Chondrocyte (in vitro differentiated cells): Measurements from ENCODE around the gene CHMP2A. TPM values are rescaled to one million over a fixed set of nuclear protein-coding genes. Genes with fewer than 3 reads are reported as not detected.

ENCODE experiments used
- DNase-seq: peaks from one replicate; pipeline ENCODE4 v3.0.0; 2021; ENCODE audit warnings: mixed read lengths, low spot score
- H3K27ac Mint-ChIP-seq: one replicate; pipeline ENCODE4 v1.8.0; 2021; ENCODE audit warnings: mild to moderate bottlenecking, moderate library complexity, mixed read lengths; ENCODE audit not compliant: unreplicated experiment
- H3K27me3 Mint-ChIP-seq: 2 replicates; pipeline ENCODE4 v1.8.0; 2021; ENCODE audit warnings: low read depth, mixed read lengths
- H3K36me3 Mint-ChIP-seq: 2 replicates; pipeline ENCODE4 v1.8.0; 2021; ENCODE audit warnings: low read depth, mixed read lengths
- H3K4me1 Mint-ChIP-seq: 2 replicates; pipeline ENCODE4 v1.8.0; 2021; ENCODE audit warnings: low read depth, mild to moderate bottlenecking, mixed read lengths
- H3K4me3 Mint-ChIP-seq: one replicate; pipeline ENCODE4 v1.8.0; 2021; ENCODE audit warnings: mild to moderate bottlenecking, moderate library complexity, mixed read lengths; ENCODE audit not compliant: unreplicated experiment
- H3K9me3 Mint-ChIP-seq: 2 replicates; pipeline ENCODE4 v1.8.0; 2021; ENCODE audit warnings: low read depth, mixed read lengths
- total RNA-seq: library from RNA; stranded (reverse); gene quantifications from 3 replicates; pipeline ENCODE4 v1.2.1, GENCODE V29; 2021
- TF ChIP-seq, protein P1 (sequence below): fragments of 200-600 bp; sonication (generic); IDR thresholded peaks from 2 replicates; pipeline ENCODE4 v1.5.0; 2021; ENCODE audit warnings: antibody characterized with exemption, mild to moderate bottlenecking, moderate library complexity

The CHMP2A gene
- total RNA-seq, 1 donor from 2014 or later: 85.1 TPM

DNA sequence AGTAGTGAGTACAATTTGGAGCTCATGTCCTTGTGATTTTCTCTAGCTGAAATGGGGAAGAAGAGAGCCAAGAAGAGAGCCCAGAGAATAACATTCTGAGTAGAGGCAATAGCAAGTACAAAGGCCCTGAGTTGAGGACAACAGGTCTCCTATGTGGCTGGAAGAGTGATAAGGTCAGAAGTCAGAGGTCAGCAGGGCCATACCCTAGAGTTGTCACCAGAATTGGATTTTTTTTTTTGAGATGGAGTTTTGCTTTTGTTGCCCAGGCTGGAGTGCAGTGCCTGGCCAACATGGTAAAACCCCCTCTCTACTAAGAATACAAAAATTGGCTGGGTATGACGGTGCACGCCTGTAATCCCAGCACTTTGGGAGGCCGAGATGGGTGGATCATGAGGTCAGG lies 19.0 kb downstream of the CHMP2A start:
- DNase-seq: no peak
- no peaks in the 10 kb centered on the region for H3K36me3 Mint-ChIP-seq
- no peak overlapping the region for H3K4me3 Mint-ChIP-seq
- H3K4me1 Mint-ChIP-seq: peaks cover 3% of the 10 kb centered on the region
- no peaks in the 10 kb centered on the region for H3K9me3 Mint-ChIP-seq
- TF ChIP-seq, protein P1, sequence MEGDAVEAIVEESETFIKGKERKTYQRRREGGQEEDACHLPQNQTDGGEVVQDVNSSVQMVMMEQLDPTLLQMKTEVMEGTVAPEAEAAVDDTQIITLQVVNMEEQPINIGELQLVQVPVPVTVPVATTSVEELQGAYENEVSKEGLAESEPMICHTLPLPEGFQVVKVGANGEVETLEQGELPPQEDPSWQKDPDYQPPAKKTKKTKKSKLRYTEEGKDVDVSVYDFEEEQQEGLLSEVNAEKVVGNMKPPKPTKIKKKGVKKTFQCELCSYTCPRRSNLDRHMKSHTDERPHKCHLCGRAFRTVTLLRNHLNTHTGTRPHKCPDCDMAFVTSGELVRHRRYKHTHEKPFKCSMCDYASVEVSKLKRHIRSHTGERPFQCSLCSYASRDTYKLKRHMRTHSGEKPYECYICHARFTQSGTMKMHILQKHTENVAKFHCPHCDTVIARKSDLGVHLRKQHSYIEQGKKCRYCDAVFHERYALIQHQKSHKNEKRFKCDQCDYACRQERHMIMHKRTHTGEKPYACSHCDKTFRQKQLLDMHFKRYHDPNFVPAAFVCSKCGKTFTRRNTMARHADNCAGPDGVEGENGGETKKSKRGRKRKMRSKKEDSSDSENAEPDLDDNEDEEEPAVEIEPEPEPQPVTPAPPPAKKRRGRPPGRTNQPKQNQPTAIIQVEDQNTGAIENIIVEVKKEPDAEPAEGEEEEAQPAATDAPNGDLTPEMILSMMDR: no peak
- peaks cover 19% of the 10 kb centered on the region for H3K27me3 Mint-ChIP-seq
- H3K27ac Mint-ChIP-seq: no peak overlapping the region

DNA sequence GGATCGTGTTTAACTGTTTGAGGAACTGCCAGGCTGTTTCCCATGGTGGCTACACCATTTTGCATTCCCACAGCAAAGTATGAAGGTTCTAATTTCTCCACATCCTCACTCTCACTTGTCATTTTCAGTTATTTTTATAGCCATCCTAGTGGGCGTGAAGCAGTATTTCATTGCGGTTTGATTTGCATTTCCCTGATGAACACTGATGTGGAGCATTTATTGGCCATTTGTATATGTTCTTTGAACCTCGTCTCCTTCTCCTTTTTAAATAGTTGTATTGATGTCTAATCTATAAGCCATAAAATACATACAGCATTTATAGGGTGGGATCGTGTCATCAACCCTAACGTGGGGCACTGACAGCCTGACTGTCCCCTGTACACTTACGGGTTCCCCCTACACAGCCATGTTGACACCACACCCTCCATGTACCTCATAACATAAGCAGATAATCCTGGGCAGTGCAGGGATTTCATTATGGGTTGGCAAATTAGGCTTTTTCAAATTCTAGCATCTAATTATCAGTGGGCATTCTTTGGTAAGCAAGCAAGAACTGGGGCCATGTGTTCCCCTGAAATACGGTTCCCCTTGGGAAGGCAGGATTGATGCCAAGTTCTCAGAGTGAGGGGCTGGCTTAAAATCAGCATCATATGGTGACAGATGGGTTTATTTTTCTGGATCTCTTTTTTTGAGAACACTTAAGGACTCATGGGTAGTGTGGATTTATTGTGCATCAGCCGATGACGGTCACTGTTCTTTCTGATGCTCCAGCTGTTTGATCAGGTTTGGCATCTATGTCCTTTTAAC lies 23.7 kb downstream of the CHMP2A start:
- peaks cover 23% of the 10 kb centered on the region for H3K27me3 Mint-ChIP-seq
- no peak overlapping the region for H3K4me3 Mint-ChIP-seq
- no peak overlapping the region for H3K27ac Mint-ChIP-seq

DNA sequence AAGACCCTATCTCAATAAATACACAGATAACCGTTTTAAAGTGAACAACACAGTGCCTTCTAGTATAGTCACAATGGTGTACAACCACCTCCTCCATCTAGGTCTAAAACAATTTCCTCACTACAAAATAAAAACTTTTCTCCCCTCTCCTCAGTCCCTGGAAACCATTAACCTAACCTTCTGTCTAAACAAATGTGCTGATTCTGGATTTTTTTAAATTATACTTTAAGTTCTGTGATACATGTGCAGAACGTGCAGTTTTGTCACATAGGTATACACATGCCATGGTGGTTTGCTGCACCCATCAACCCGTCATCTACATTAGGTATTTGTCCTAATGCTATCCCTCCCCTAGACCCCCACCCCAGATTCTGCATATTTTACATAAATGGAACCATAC lies 25.5 kb downstream of the CHMP2A start:
- TF ChIP-seq, protein P1: no peak
- H3K27me3 Mint-ChIP-seq: peaks cover 23% of the 10 kb centered on the region
- H3K4me1 Mint-ChIP-seq: no peaks in the 10 kb centered on the region

More for the DNA sequence above, 23.7 kb downstream of the CHMP2A start:
- Mint-ChIP-seq H3K36me3 (no peaks in the 10 kb centered on the region), H3K9me3 (no peaks in the 10 kb centered on the region), H3K4me1 (no peaks in the 10 kb centered on the region)
- no peak for DNase-seq
- TF ChIP-seq, protein P1: no peak

DNA sequence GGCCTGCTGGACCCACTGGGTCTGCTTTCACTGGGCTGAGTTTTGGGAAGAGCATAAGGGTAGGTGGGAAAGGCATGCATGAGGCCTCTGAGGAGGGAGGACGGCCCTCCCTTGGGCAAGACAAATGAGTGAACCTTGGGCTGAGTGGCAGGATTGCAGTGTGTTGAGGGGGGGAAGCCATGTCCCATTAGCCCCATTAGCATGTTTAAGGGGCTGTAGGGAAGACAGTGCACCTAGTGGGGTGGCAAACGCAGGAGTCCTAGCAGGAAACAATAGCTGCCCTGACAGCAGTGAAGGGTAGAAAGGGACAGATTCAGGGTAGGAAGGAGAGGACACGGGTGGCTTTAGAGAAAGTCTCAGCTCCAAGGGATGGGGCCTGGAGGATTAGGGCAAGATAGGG lies 32.2 kb downstream of the CHMP2A start:
- Mint-ChIP-seq H3K36me3 (no peaks in the 10 kb centered on the region), H3K27me3 (no peaks in the 10 kb centered on the region), H3K9me3 (no peaks in the 10 kb centered on the region), H3K4me3 (no peak overlapping the region), H3K4me1 (peaks cover 22% of the 10 kb centered on the region), H3K27ac (no peak overlapping the region)
- TF ChIP-seq, protein P1: no peak
- DNase-seq: no peak

More for the DNA sequence above, 25.5 kb downstream of the CHMP2A start:
- H3K36me3 Mint-ChIP-seq: no peaks in the 10 kb centered on the region
- DNase-seq: no peak
- no peak overlapping the region for H3K4me3 Mint-ChIP-seq
- no peak overlapping the region for H3K27ac Mint-ChIP-seq
- no peaks in the 10 kb centered on the region for H3K9me3 Mint-ChIP-seq

DNA sequence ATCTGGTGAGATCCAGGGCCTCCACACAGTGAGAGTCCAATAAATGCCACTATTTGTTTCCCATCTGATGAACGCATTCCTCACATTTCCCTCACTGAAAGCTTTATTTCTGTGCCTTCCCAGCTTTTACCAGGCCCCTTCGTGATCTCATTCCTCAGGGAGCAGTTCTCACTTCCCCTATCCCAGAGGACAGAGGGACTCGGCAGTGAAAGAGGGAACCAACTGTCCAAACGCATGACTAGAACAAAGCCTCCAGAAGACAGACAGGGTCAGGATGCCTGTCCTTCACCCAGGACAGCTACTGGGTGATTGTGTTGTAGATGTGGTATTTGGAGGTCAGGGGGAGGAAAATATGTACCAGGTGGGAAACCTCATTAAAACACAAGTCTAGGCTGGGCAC lies 33.3 kb downstream of the CHMP2A start:
- Mint-ChIP-seq H3K27me3 (no peaks in the 10 kb centered on the region), H3K27ac (no peak overlapping the region), H3K36me3 (peaks cover 1% of the 10 kb centered on the region), H3K9me3 (no peaks in the 10 kb centered on the region), H3K4me3 (no peak overlapping the region), H3K4me1 (peaks cover 27% of the 10 kb centered on the region)
- TF ChIP-seq, protein P1: no peak
- no peak for DNase-seq
